Caki2 (cell line): ENCODE results near the gene ACOX2. TPM values are rescaled to one million over a fixed set of nuclear protein-coding genes. Genes with fewer than 3 reads are reported as not detected.
A peak's percentile ranks its signal among the peaks of the same experiment; 100 is the strongest.

Experiments used
- DNase-seq: peaks from one replicate; pipeline ENCODE4 v3.0.0-alpha.2; 2015; ENCODE audit warnings: low read depth
- in situ Hi-C: cut with HindIII; loops from 2 replicates; pipeline ENCODE4 v1.10.0; 2016; ENCODE audit warnings: low sequenced_read_pairs, low pct_unique_long_range_greater_than_20kb, mixed read lengths
- total RNA-seq: library from RNA; depleted of rRNA; stranded (reverse); fragments of >200 nt; shearing (Covaris generic); gene quantifications from 2 replicates; pipeline ENCODE4 v1.2.3, GENCODE V29; 2014; ENCODE audit warnings: low replicate concordance

Gene ACOX2
- total RNA-seq, 1 experiment from 2014 or later: 2.0 TPM

DNA sequence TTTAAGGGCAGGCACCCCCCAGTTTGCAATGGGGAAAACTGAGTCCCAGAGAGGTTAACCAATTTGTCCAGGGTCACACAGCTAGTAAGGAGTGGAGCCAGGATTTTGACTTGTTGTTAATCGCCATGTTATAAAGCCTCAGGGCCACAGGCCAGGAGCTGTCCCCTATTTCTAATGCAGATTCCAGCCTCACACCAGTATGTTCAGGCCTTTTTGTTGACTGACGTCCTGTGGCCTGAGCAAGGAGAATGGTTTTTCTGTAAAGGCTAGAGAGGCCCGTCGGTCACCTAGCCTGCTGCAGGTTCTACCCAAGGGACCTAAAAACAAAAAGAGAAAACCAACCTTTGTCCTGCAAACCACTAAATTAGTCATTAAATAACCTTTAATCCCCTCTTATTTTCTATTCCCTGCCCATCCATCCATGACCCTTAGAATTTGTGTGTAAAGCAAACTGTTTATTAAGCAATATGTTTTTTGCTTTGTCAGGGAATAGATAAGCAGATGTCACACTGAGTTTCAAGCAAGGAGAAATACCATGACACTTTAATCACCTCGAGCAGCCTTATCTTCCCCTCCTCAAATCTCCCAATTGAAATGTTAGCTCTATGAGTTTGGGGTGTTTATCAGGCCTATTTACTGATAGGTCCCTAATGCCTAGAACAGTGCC, 14.1 kb downstream of the ACOX2 start:
- in situ Hi-C loops: no loop called here

DNA sequence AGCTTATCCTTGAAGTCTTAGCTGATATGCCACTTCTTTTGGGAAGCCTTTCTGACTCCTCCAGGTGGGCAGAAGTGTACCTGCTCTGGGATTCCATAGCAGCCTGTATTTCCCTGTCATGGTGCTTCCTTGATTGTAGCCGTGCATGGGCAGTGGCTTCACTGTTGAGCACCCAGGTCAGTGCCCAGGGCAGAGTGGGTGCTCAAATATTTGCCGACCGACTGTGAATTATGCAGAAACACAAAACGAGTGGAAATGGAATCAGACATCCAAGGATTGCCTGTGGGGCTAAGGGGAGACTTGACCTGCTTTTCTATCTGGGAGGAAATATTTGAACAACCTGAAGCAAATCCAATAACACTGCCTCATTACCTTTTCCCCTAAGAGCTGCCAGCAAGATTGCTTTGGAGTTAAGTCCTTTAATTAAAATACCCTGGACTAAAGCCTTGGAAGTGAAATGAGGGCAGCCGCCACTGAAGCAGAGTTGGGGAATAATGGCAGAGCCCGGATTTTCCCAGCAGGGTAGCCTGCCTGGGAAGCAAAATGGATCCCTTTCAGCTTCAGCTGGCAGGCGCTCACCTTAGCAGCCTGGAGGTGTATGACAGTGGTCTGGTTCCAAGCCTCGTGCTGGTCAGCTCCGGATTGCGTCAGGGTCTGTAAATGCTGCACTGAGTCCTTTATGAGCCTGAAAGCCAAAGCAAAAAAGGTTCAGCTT, 14.9 kb downstream of the ACOX2 start:
- in situ Hi-C loops: no loop called here
- no peak for DNase-seq

More for the DNA sequence above, 14.1 kb downstream of the ACOX2 start:
- DNase-seq: no peak

DNA sequence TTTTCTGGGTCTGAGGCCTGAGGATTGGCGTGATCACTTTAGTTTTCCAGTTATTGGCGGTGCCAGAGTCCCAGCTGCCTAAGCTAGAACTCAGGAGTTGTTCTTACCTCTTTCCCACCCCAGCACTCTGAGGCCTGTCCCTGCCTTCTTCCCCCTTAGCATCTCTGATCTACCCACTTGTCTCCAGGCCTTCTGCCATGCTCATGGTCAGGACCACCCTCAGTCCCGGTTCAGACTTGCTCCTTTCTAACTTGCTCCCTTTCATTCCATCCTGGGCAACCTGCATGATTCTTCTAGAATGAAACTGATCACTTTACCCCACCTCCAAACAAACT, 15.7 kb downstream of the ACOX2 start:
- no peak for DNase-seq
- in situ Hi-C loops: no loop called here

DNA sequence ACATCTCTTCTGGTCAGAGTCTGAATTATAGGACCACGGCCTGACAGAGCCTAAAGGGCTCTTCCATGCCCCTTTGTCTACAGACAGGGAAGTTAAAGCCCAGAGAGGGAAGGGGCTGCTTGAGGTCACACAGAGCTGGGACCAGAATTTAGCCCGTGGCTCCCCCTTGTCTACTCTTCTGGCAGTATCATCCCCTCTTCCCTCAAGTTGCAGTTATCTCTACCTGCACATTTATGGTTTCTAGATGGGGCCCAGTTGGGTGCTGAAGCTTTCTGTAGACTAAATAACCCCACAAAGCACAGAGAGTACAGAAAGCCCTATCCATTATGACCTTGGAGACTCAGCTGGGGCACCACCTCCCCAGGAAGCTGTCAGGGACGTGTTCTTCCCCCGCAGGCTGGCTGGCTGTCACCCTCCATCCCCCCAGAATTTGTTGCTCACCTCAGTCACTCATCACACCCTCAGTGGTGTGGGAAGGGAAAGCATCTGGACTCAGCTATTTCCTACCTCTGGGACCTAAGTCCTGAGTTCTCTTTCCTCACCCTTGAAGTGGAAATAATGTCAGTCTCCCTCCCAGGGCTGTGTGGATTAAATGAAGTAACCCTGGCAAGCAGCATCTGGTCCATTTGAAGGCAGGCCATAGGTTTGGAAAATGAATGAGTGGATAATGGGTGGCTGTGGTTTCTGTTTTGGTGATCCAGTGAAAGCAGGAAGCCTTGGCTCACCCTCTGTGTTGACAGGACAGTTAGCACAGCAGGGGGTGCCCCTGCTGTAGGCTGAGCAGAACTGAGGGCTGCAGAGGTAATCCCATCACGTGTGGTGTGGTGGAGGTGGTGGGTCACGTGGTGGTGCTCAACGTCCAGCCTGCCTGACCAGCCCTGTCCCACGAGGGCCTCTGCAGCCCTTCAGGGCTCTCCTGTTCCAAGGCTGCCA, 16.3 kb downstream of the ACOX2 start:
- DNase-seq: no peak
- in situ Hi-C loops: no loop called here

DNA sequence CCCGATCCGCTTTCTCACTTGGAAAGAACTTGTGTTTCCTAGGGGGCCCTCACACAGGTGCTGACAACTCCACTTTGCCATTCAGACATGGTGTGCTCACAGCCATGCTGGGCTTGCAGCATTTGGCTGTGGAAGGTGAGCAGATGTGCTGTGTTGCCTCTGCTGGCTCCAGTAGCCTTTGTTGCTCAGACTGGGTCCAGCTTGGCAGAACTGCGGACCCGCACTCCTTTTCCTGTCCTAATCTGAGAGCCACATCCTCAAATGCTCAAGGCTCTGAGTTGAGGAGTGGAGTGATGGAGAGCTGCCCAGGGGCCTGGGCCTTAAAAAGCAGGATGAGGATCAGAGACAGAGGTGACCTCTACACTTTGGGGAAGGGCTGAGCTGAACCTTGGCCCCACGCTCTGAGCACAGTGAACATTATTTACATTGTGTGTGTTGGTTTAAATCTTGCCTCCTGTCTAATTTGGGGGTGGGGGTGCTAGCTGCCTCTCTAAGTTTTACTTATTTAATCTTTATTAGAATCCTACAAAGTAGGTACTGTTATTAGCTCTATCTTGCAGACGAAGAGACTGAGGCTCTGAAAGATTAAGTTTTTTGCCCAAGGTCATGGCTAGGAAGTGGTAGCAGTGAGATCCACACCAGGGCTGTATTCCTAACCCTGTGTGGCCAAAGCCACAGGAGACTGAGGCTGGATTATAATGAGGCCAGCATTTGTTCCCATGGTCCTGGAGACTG, 17.2 kb downstream of the ACOX2 start:
- DNase-seq: no peak
- in situ Hi-C loops: no loop called here

DNA sequence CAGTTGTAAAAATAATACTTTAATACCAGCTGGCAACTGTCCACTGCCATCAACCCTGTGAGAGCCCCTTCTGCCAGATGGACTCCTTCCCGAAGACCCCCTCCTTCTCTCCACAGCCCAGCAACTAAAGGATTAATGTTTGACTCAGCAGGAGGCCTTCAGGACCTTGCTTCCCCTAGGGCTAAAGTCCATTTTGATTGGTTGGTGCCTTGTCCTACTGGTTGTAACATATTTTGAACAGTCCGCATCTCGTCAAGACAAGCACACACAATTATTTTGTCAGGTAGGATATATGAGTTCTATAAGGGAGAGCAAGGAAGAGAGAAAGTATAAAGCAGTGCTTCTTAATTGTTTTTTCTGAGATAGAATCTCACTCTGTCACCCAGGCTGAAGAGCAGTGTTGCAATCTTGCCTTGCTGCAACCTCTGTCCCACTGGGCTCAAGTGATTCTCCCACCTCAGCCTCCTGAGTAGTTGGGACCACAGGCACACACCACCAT, 18.6 kb downstream of the ACOX2 start:
- in situ Hi-C loops: no loop called here

DNA sequence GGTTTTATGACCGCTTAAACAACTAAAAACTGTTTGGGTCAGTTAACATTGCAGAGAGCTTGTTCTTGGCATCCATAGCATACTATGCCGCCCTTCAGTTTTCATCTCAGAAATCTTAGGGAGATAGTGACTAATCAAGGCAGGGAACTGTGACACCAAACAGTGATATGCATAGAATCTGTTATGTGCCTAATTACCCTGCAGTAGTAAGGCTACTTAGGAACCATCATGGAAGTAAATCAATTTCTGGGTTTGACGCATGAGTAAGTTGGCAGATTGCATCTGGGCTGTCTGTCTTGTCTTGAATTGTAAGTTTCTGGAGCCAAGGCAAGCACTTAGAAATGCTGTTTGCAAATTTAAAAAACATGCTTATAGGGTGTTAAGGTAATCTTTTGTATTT, 22.6 kb downstream of the ACOX2 start:
- in situ Hi-C loops: no loop called here
- DNase-seq: no peak

More for the DNA sequence above, 18.6 kb downstream of the ACOX2 start:
- no peak for DNase-seq

DNA sequence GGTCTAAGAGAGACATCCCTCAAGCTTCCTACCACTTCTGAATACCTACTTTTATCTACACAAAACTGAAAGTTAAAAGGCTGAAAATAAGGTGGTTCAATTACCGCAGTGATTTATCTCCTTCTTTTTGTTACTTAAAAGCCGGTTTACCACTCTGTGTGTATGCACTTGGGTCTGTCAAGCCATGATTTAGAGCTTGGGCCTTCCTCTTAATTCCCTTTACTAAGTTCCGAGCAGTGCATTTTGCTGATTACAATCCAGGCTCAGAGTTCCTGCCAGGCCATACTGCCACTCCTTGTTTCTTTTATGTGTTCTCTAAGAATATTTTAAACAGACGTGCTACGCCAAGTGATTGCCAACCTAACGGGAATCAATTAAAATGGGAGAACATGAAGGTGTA, 28.6 kb downstream of the ACOX2 start:
- in situ Hi-C loops: no loop called here
- DNase-seq: no peak

DNA sequence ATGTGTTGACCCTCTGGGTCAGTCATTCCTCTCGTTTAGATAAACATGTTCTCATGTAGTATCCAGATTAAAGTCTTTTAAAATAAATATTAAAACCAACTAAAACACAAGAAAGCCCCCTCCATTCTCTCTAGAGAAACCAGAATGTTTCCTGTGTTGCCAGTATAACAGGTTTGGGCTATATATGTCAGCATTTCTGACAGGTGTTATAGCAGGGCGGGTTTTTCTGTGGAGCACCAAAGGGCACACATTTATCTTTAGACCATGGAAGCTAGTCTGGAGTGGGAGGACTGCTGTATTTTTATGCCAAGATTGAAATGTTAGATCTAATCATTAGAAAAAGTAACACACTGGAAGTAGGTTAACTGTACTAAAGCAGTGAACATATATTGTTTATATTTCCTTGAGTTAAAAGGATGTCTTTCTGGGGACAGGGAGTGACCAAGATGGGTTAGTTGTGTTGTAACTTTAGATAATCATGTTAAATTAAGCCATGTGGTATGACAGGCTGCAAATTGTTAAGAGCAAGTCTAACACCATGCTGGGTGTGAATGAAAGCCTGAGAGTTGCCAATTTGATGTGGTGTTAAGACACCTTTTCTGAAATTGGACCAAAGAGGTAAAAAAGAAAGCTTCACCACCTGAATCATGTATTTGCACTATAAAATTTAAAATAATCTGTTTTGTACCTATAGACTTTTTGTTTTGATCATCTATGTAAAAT, 29.5 kb downstream of the ACOX2 start:
- in situ Hi-C loops: no loop called here

DNA sequence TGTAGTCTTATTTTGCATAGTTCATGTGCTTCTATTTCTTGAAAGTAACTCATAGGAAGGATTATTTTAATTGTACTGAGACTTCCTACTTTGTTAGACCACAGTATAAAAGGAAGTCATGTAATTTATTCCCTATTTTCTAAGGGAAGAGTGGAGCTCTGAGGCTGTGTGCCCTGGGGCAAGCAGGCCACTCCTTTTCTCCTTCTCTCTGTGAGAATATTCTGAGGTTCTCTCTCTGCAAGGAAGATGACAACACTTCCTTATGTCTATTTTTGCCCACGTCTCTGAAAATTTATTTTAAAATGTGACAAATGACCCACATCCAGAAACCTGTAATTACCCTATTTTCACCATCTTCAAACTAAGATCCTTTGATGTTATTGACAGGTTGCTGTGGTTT, 34.1 kb downstream of the ACOX2 start:
- in situ Hi-C loops: no loop called here
- no peak for DNase-seq

More for the DNA sequence above, 29.5 kb downstream of the ACOX2 start:
- DNase-seq: no peak

DNA sequence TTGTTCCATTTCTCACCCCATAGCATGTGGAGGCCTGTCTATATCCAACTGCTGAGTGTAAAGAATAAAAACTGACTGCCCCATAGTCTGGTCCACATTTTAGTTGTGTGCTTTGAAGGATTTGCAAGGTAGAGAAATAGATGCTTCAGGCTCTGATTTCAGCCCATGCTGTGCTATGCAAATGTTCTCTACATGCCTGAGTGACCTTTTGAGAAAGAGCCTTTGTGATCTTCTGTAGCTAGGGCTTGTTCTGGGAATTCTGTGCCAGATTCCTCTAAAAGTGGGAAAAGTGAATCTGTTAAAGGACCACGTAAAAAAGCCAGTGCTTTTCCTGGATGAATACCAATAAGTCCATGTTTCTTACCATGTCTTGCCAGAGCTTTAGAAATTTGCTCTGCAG, 39.9 kb downstream of the ACOX2 start:
- DNase-seq: peak; percentile 12
- in situ Hi-C loops: no loop called here

DNA sequence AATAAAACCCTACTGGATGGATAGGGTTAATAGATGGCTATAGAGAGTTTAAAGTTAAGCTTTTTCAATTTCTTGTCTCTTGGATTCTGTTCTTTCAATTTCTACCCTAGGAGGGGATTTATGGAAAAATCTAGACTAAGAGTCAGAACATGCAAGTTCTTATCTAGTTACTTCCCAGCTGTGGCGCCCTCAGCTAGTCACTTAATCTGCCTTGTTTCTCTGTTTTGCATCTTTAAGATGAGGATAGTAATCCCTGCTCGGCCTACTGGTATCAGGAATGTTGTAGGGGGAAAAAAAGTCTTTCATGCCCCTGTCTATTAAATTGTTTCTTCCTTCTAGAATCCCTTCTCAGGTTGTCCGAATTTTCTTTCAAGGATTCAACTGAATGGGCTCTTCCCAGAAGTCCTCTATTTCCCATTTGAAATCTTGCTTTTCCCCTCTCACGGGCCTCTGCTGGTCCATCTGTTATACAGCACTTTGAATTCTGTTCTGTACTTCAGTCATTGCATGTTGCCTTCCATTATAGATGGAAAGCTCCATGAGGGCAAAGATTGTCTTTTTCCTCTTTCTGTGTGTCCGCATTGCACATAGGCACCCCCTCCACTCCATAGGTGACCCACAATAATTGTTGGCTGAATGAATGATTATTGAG, 40.7 kb downstream of the ACOX2 start:
- in situ Hi-C loops: no loop called here
- no peak for DNase-seq

DNA sequence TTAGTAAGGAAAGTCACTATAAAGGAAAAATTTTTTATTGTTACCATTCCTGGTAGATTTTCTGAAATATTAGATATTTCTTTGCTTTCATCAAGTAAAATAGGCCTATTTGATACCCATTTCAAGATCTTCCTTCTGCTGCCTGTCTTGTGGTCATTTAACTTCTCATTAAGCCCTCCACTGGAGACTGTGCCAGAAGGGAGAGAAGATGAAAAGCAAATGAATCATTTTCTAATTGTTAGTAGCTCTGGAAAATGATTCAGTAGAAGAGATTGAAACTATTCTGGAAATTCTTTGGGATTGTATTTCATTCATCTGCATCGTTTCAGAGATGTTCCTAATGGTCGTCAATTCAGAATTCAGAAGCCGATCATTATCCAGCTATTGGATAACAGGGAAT, 41.9 kb downstream of the ACOX2 start:
- in situ Hi-C loops: no loop called here
- DNase-seq: no peak

DNA sequence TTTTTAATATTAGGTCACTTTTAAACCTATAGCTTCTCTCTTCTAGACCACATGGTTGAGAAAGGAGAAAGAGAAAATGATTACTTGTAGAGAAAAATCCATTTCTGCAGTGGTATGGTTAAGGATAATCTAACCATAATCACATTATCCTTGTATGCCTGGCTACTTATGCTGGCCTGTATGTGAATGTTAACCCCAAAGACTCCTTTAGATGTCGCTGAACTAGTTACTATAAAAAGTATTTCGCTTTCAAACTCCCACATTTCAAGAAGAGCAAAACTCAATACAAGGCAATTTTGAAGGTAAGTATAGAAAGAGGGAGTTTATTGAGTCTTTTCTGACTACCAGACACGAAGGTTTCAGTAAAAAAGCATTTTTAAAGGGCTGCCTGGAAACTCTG, 42.9 kb downstream of the ACOX2 start:
- in situ Hi-C loops: no loop called here
- no peak for DNase-seq

DNA sequence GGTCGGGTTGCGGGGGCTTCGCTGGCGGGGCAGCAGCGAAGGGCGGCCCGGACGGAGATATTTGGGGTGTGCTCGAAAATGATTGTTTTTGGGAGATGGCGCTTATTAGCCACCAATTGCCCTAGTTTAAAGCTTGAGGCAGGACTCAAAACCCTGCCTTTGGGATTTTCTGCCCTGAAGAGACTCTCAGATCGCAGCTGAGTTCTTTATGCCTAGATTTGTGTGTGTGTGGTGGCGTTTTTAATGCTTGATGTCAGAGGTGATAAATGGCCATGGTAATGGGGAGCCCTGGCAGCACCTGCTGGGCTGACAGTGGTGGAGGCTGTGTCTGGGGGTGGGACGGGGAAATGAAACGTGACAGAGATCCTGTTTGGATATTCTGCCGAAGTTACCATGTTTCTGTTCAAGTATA, 44.5 kb downstream of the ACOX2 start:
- DNase-seq: no peak
- in situ Hi-C loops: no loop called here

DNA sequence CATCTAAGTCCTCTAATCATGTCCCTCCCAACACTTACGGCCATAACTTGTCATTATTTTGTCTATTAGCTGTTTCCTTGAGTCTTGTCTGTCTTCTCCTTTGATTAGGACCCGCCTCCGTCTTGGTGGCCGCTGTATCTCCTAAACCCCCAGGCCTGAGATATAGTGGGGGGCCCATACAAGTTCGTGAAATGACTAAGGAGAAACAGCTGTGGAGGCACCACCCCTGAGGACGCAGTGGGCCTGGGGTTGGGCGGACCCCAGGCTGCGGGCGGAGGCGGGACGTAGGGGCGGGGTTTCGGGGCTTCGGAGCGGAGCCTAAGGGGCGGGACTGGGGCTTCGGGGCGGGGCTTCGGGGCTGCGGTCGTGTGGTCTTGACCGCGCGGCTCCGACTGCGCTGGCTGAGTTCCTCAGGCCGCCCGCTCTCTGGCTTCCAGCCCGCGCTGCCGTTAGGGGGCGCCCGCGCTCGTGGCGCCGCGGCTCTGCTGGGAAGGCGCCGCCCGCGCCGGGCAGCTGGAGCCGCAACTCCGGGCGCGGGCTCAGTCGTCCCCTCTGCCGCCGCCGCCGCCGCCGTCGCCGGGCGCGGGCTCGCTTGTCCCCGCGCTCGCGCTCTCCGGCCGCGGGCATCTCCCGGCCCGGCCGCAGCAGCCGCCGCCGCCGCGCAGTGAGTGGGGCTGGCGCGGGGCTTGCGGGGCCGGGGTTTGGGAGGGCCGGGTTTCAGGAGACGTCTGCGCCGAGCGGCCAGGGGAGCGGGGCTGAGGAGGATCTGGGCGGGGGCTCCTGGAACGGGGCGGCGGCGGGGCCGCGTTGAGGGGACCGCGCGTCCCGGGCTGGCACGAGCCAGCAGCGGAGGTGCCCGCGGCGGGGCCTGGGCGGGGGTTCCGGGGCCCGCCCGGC, 45.2 kb downstream of the ACOX2 start, which contains the start of gene KCTD6:
Gene KCTD6, plus strand, starts transcription at position 591 of the 897 bp plus-strand sequence. CDS start 6,660 bp downstream, outside the sequence.
- DNase-seq: peak; percentile 86
- in situ Hi-C loops: no loop called here
